ENCODE measurements around the gene RFX8. TPM values are rescaled to one million over a fixed set of nuclear protein-coding genes. Genes with fewer than 3 reads are reported as not detected.
"Not testable (repeated sequence)": the region's sequence is repeated elsewhere in the genome, so short reads cannot be mapped to it uniquely, and the experiment has no call there.

Gene RFX8
- polyA plus RNA-seq, 3 donors, result 0.06 to 3.0 (median 0.06) TPM

GRCh38 chr2:101368376-101368775, 106.5 kb downstream of the RFX8 start:
- 54 to 88% (median 67%) methylated on average over 5 of the region's 5 CpGs for WGBS, 3 donors
- H3K27ac ChIP-seq (ENCODE audit: low read depth, low read length), result no peak overlapping the region

- 91 to 96% (median 93%) methylated on average over 5 of the region's 5 CpGs for WGBS, 3 donors
- no peak overlapping the region for H3K27ac ChIP-seq (ENCODE audit: low read depth, low read length)
Measured at GRCh38 chr2:101367508-101367907, 107.4 kb downstream of the RFX8 start.

GRCh38 chr2:101364878-101365277, 110.0 kb downstream of the RFX8 start:
- H3K27ac ChIP-seq (ENCODE audit: low read depth, low read length), result no peak overlapping the region
- 84 to 93% (median 93%) methylated on average over 7 of the region's 7 CpGs for WGBS, 3 donors

- H3K27ac ChIP-seq (ENCODE audit: low read depth, low read length), result no peak overlapping the region
- WGBS, 3 donors, result 73 to 89% (median 87%) methylated on average over 4 of the region's 4 CpGs
Measured at GRCh38 chr2:101362777-101363176, 112.1 kb downstream of the RFX8 start.

- 68 to 80% (median 79%) methylated on average over 3 of the region's 3 CpGs for WGBS, 3 donors
- no peak overlapping the region for H3K27ac ChIP-seq (ENCODE audit: low read depth, low read length)
Measured at GRCh38 chr2:101362316-101362715, 112.6 kb downstream of the RFX8 start.

GRCh38 chr2:101361522-101361921, 113.4 kb downstream of the RFX8 start:
- 48 to 69% (median 50%) methylated on average over 2 of the region's 2 CpGs for WGBS, 3 donors
- no peak overlapping the region for H3K27ac ChIP-seq (ENCODE audit: low read depth, low read length)

- WGBS, 3 donors, result 68 to 70% (median 70%) methylated on average over 4 of the region's 4 CpGs
- no peak overlapping the region for H3K27ac ChIP-seq (ENCODE audit: low read depth, low read length)
Measured at GRCh38 chr2:101361121-101361520, 113.8 kb downstream of the RFX8 start.

GRCh38 chr2:101360232-101360631, 114.7 kb downstream of the RFX8 start:
- WGBS, 3 donors, result 64 to 69% (median 65%) methylated on average over 4 of the region's 4 CpGs
- no peak overlapping the region for H3K27ac ChIP-seq (ENCODE audit: low read depth, low read length)

GRCh38 chr2:101359410-101359954, 115.4 kb downstream of the RFX8 start:
- H3K27ac ChIP-seq (ENCODE audit: low read depth, low read length), result no peak overlapping the region
- WGBS, 3 donors, result 88 to 89% (median 89%) methylated on average over 7 of the region's 7 CpGs

- no peak overlapping the region for H3K27ac ChIP-seq (ENCODE audit: low read depth, low read length)
Measured at GRCh38 chr2:101357376-101357775, 117.5 kb downstream of the RFX8 start.

- H3K27ac ChIP-seq (ENCODE audit: low read depth, low read length), result no peak overlapping the region
- 64 to 86% (median 77%) methylated on average over 2 of the region's 2 CpGs for WGBS, 3 donors
Measured at GRCh38 chr2:101356521-101356920, 118.4 kb downstream of the RFX8 start.

GRCh38 chr2:101356055-101356454, 118.9 kb downstream of the RFX8 start:
- 77 to 88% (median 83%) methylated on average over 6 of the region's 6 CpGs for WGBS, 3 donors
- no peak overlapping the region for H3K27ac ChIP-seq (ENCODE audit: low read depth, low read length)

GRCh38 chr2:101355401-101356054, 119.4 kb downstream of the RFX8 start:
- no peak overlapping the region for H3K27ac ChIP-seq (ENCODE audit: low read depth, low read length)
- 83 to 85% (median 83%) methylated on average over 10 of the region's 10 CpGs for WGBS, 3 donors

GRCh38 chr2:101354420-101355311, 120.2 kb downstream of the RFX8 start:
- no peak overlapping the region for H3K27ac ChIP-seq (ENCODE audit: low read depth, low read length)
- WGBS, 3 donors, result 89 to 90% (median 90%) methylated on average over 21 of the region's 21 CpGs

GRCh38 chr2:101352631-101353030, 122.3 kb downstream of the RFX8 start:
- not testable (repeated sequence) for H3K27ac ChIP-seq (ENCODE audit: low read depth, low read length)
- 88 to 91% (median 89%) methylated on average over 4 of the region's 4 CpGs for WGBS, 3 donors

- H3K27ac ChIP-seq (ENCODE audit: low read depth, low read length), result no peak overlapping the region
- WGBS, 3 donors, result 86 to 90% (median 86%) methylated on average over 7 of the region's 7 CpGs
Measured at GRCh38 chr2:101351207-101351606, 123.7 kb downstream of the RFX8 start.

- H3K27ac ChIP-seq (ENCODE audit: low read depth, low read length), result no peak overlapping the region
- WGBS, 3 donors, result 77 to 83% (median 78%) methylated on average over 7 of the region's 7 CpGs
Measured at GRCh38 chr2:101349893-101350662, 124.8 kb downstream of the RFX8 start.

GRCh38 chr2:101348883-101349282, 126.0 kb downstream of the RFX8 start:
- H3K27ac ChIP-seq (ENCODE audit: low read depth, low read length), result no peak overlapping the region
- 80 to 92% (median 82%) methylated on average over 1 of the region's 1 CpG for WGBS, 3 donors
